ENCODE data around the gene EEF1E1.

EEF1E1 gene

DNA sequence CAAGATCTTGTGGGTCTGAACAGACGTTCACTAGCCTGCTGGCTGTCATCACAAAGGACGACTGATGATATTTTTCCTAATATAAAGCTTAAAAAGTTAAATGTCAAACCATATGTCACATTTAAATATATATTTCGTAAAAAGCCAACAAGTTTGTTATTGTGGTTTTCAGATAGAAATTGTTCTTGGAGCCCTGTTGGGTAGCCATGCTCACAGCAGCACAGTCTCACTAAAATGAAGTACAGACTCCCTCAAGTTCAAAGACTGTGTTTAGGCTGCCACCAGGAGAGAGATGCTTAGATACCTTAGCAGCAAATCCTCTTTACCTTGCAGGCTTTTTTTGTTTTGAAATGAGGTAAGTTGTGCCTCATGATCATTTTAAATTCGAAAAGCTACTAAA lies 17.8 kb downstream of the EEF1E1 start:
- no peaks in the 10 kb centered on the region for H3K27me3 ChIP-seq (ENCODE audit: control insufficient read depth in 3 of 3, insufficient read depth in 3 of 3, low read depth in 1 of 3, low read length in 3 of 3)
- no peak overlapping the region for H3K27ac ChIP-seq (replicated peaks; ENCODE audit: low read length)
- no peak overlapping the region for H4K91ac ChIP-seq (ENCODE audit: low read depth, low read length, poor library complexity)
- H2BK12ac ChIP-seq (ENCODE audit: low read length) = no peak overlapping the region
- no peaks in the 10 kb centered on the region for H3K79me1 ChIP-seq (ENCODE audit: low read depth, low read length)
- WGBS, 2 donors (ENCODE audit: extremely low coverage in 2 of 2, insufficient read length in 2 of 2, insufficient replicate concordance in 1 of 2) = no CpG with 5 or more reads among the region's 4 CpGs
- no peak overlapping the region for H3K23ac ChIP-seq (ENCODE audit: low read depth, low read length, poor library complexity)
- H4K8ac ChIP-seq (ENCODE audit: low read depth, low read length) = no peak overlapping the region
- no peak overlapping the region for H3K4me3 ChIP-seq (ENCODE audit: low read length in 2 of 2)
- peaks cover 5 to 16% of the 10 kb centered on the region in 2 donors for H3K9me3 ChIP-seq (replicated peaks in 1 of 2; ENCODE audit: control insufficient read depth in 2 of 2, insufficient read depth in 1 of 2, low read depth in 1 of 2, low read length in 2 of 2)
- H3K14ac ChIP-seq (ENCODE audit: low read length) = no peak overlapping the region
- peaks cover 18 to 93% of the 10 kb centered on the region in 2 donors for H3K36me3 ChIP-seq (replicated peaks in 1 of 2; ENCODE audit: control insufficient read depth in 2 of 2, insufficient read depth in 2 of 2, low read length in 2 of 2)
- H3K9ac ChIP-seq (ENCODE audit: low read depth, low read length, poor library complexity) = no peak overlapping the region
- H2AFZ ChIP-seq (ENCODE audit: low read length) = no peak overlapping the region
- H2BK15ac ChIP-seq (ENCODE audit: low read length) = no peak overlapping the region
- H3K4me2 ChIP-seq (ENCODE audit: insufficient read depth, low read length, poor library complexity, severe bottlenecking) = no peak overlapping the region
- H3K4ac ChIP-seq (ENCODE audit: low read length) = no peak overlapping the region
- no peak overlapping the region for H2AK5ac ChIP-seq (ENCODE audit: low read depth, low read length)
- no peak for DNase-seq (ENCODE audit: low spot score)
- H3K18ac ChIP-seq (ENCODE audit: low read length) = no peak overlapping the region
- H2BK5ac ChIP-seq (ENCODE audit: low read length) = no peak overlapping the region
- no peaks in the 10 kb centered on the region for H3K4me1 ChIP-seq (ENCODE audit: control insufficient read depth in 2 of 2, insufficient read depth in 1 of 2, low read depth in 1 of 2, low read length in 2 of 2)
- H2BK120ac ChIP-seq (ENCODE audit: low read depth, low read length) = no peak overlapping the region

DNA sequence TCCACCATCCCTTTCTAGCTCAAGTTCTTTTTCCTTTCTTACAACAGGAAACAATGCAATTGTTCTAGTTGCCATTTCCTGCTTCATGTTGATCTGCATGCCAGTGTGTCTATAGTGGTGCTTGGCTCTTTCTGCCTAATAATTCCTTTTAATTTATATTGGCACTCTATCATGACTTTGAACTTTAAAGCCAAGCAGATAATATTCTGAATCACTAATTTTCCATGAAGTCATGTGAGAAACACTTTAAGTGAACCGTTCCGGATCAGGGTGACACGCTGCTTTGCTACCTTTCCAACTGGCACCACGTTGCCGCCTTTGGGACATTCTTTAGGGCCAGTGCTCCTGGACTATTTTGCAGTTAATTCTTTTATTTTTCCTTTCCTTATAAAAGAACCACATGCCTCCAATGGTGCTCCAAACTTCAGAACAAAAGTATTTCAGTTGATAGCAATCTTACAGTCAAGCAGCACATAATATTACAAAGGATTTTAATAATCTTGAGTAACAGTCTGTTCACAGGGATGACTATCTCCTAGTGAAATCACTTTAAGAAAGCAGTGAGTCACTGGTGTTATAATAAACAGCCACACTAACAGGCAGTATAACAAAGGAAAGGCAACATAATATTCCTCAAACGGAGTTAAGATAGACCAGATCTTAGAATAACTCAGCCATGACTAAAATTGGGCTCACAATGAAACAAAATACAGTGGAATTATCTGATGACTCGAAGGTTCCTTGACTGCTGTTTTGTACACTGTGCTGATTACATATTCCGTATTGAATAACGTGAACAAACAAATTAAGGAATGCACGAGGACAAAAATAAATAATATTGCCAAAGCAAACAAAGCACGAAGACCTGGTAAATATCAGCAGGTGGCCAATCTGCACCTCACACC lies 19.1 kb downstream of the EEF1E1 start:
- Histone ChIP-seq H3K27ac (replicated peaks; ENCODE audit: low read length) (no peak overlapping the region), H3K4me3 (ENCODE audit: low read length in 2 of 2) (no peak overlapping the region), H3K14ac (ENCODE audit: low read length) (no peak overlapping the region), H3K4ac (ENCODE audit: low read length) (no peak overlapping the region), H3K79me1 (ENCODE audit: low read depth, low read length) (no peaks in the 10 kb centered on the region), H3K36me3 (replicated peaks in 1 of 2; ENCODE audit: control insufficient read depth in 2 of 2, insufficient read depth in 2 of 2, low read length in 2 of 2) (peaks cover 10 to 92% of the 10 kb centered on the region in 2 donors), H2BK15ac (ENCODE audit: low read length) (no peak overlapping the region), H2BK12ac (ENCODE audit: low read length) (no peak overlapping the region), H2AK5ac (ENCODE audit: low read depth, low read length) (no peak overlapping the region), H3K9me3 (replicated peaks in 1 of 2; ENCODE audit: control insufficient read depth in 2 of 2, insufficient read depth in 1 of 2, low read depth in 1 of 2, low read length in 2 of 2) (peaks cover 0 to 3% of the 10 kb centered on the region in 2 donors), H2BK5ac (ENCODE audit: low read length) (no peak overlapping the region), H3K4me2 (ENCODE audit: insufficient read depth, low read length, poor library complexity, severe bottlenecking) (no peak overlapping the region), H4K8ac (ENCODE audit: low read depth, low read length) (no peak overlapping the region), H3K9ac (ENCODE audit: low read depth, low read length, poor library complexity) (no peak overlapping the region), H3K18ac (ENCODE audit: low read length) (no peak overlapping the region), H4K91ac (ENCODE audit: low read depth, low read length, poor library complexity) (no peak overlapping the region), H3K23ac (ENCODE audit: low read depth, low read length, poor library complexity) (no peak overlapping the region), H2BK120ac (ENCODE audit: low read depth, low read length) (no peak overlapping the region), H3K4me1 (ENCODE audit: control insufficient read depth in 2 of 2, insufficient read depth in 1 of 2, low read depth in 1 of 2, low read length in 2 of 2) (no peaks in the 10 kb centered on the region), H2AFZ (ENCODE audit: low read length) (no peak overlapping the region), H3K27me3 (ENCODE audit: control insufficient read depth in 3 of 3, insufficient read depth in 3 of 3, low read depth in 1 of 3, low read length in 3 of 3) (no peaks in the 10 kb centered on the region)
- no CpG with 5 or more reads among the region's 11 CpGs for WGBS, 2 donors (ENCODE audit: extremely low coverage in 2 of 2, insufficient read length in 2 of 2, insufficient replicate concordance in 1 of 2)
- DNase-seq (ENCODE audit: low spot score) = no peak

DNA sequence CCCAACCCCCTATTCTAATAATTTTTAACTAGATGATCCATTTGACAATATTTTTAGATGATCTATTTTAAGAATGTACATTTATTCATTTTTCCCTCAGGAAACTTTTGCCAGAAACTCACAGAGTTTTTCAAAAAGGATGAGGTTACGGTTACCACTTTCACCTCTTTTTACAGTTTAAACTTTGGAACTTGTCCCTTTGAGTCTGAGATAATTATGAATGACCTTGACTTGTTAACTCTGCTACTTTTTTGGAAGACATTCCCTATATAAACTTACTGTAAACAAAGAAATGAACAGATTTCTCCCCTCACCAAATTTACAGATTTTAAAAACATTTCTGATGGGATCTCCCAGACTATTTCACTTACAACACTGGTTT lies 19.8 kb downstream of the EEF1E1 start:
- Histone ChIP-seq H3K27ac (replicated peaks; ENCODE audit: low read length) (no peak overlapping the region), H3K4me1 (ENCODE audit: control insufficient read depth in 2 of 2, insufficient read depth in 1 of 2, low read depth in 1 of 2, low read length in 2 of 2) (no peaks in the 10 kb centered on the region), H2BK5ac (ENCODE audit: low read length) (no peak overlapping the region), H2BK120ac (ENCODE audit: low read depth, low read length) (no peak overlapping the region), H2AK5ac (ENCODE audit: low read depth, low read length) (no peak overlapping the region), H3K14ac (ENCODE audit: low read length) (no peak overlapping the region), H3K23ac (ENCODE audit: low read depth, low read length, poor library complexity) (no peak overlapping the region), H3K18ac (ENCODE audit: low read length) (no peak overlapping the region), H3K27me3 (ENCODE audit: control insufficient read depth in 3 of 3, insufficient read depth in 3 of 3, low read depth in 1 of 3, low read length in 3 of 3) (no peaks in the 10 kb centered on the region), H3K4ac (ENCODE audit: low read length) (no peak overlapping the region), H4K91ac (ENCODE audit: low read depth, low read length, poor library complexity) (no peak overlapping the region), H2BK12ac (ENCODE audit: low read length) (no peak overlapping the region), H3K9ac (ENCODE audit: low read depth, low read length, poor library complexity) (no peak overlapping the region), H3K36me3 (replicated peaks in 1 of 2; ENCODE audit: control insufficient read depth in 2 of 2, insufficient read depth in 2 of 2, low read length in 2 of 2) (peaks cover 5 to 86% of the 10 kb centered on the region in 2 donors), H3K9me3 (replicated peaks in 1 of 2; ENCODE audit: control insufficient read depth in 2 of 2, insufficient read depth in 1 of 2, low read depth in 1 of 2, low read length in 2 of 2) (no peaks in the 10 kb centered on the region), H3K79me1 (ENCODE audit: low read depth, low read length) (no peaks in the 10 kb centered on the region), H3K4me2 (ENCODE audit: insufficient read depth, low read length, poor library complexity, severe bottlenecking) (no peak overlapping the region), H4K8ac (ENCODE audit: low read depth, low read length) (no peak overlapping the region), H3K4me3 (ENCODE audit: low read length in 2 of 2) (no peak overlapping the region), H2AFZ (ENCODE audit: low read length) (no peak overlapping the region), H2BK15ac (ENCODE audit: low read length) (no peak overlapping the region)
- no CpG with 5 or more reads among the region's 1 CpG for WGBS, 2 donors (ENCODE audit: extremely low coverage in 2 of 2, insufficient read length in 2 of 2, insufficient replicate concordance in 1 of 2)
- no peak for DNase-seq (ENCODE audit: low spot score)

DNA sequence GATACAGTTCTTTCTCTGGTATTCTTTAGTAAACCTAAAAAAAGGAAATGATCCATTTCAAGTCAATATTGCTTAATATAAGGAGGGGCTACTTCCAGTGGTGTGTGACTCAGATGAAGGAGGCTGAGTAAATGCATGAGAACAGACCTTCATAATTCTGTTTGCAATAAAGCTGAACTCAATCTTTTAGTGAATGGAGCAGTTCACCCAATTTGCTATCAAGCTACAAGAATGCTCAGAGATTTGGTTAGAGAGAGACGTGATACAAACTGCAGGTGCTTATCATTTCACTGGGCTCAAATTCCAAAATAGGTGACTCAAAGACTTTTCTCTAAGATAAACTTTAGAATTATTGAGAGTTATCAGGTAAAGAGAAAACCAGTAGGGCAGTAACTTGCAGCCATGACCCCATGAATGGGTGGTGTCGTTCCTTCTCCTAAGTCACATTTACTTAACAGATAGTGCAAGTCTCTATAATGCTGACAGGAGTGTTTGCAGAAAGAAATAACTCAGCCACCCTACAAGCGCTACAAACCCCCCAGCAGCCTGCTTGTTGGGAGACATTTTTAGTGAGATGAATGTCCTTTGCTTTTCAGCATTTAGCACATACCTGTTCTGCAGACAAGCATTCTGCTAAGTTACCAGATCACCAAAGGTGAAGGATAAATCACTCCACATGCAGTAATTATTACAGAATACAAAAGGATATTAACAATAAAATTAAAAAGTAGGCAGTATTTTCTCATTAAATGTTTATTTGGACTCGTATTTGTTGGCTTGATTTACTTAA lies 21.8 kb downstream of the EEF1E1 start:
- Histone ChIP-seq H3K9ac (ENCODE audit: low read depth, low read length, poor library complexity) (no peak overlapping the region), H2BK12ac (ENCODE audit: low read length) (no peak overlapping the region), H3K4ac (ENCODE audit: low read length) (no peak overlapping the region), H3K4me1 (ENCODE audit: control insufficient read depth in 2 of 2, insufficient read depth in 1 of 2, low read depth in 1 of 2, low read length in 2 of 2) (no peaks in the 10 kb centered on the region), H3K27me3 (ENCODE audit: control insufficient read depth in 3 of 3, insufficient read depth in 3 of 3, low read depth in 1 of 3, low read length in 3 of 3) (no peaks in the 10 kb centered on the region), H3K18ac (ENCODE audit: low read length) (no peak overlapping the region), H3K9me3 (replicated peaks in 1 of 2; ENCODE audit: control insufficient read depth in 2 of 2, insufficient read depth in 1 of 2, low read depth in 1 of 2, low read length in 2 of 2) (peaks cover 0 to 5% of the 10 kb centered on the region in 2 donors), H3K79me1 (ENCODE audit: low read depth, low read length) (no peaks in the 10 kb centered on the region), H4K91ac (ENCODE audit: low read depth, low read length, poor library complexity) (no peak overlapping the region), H4K8ac (ENCODE audit: low read depth, low read length) (no peak overlapping the region), H3K14ac (ENCODE audit: low read length) (no peak overlapping the region), H3K4me3 (ENCODE audit: low read length in 2 of 2) (no peak overlapping the region), H3K4me2 (ENCODE audit: insufficient read depth, low read length, poor library complexity, severe bottlenecking) (no peak overlapping the region), H2BK15ac (ENCODE audit: low read length) (no peak overlapping the region), H2AK5ac (ENCODE audit: low read depth, low read length) (no peak overlapping the region), H2AFZ (ENCODE audit: low read length) (no peak overlapping the region), H3K23ac (ENCODE audit: low read depth, low read length, poor library complexity) (no peak overlapping the region), H2BK5ac (ENCODE audit: low read length) (no peak overlapping the region), H2BK120ac (ENCODE audit: low read depth, low read length) (no peak overlapping the region), H3K36me3 (replicated peaks in 1 of 2; ENCODE audit: control insufficient read depth in 2 of 2, insufficient read depth in 2 of 2, low read length in 2 of 2) (peaks cover 2 to 68% of the 10 kb centered on the region in 2 donors), H3K27ac (replicated peaks; ENCODE audit: low read length) (no peak overlapping the region)
- no CpG with 5 or more reads among the region's 4 CpGs for WGBS, 2 donors (ENCODE audit: extremely low coverage in 2 of 2, insufficient read length in 2 of 2, insufficient replicate concordance in 1 of 2)
- DNase-seq (ENCODE audit: low spot score) = no peak

Data from neuronal stem cell (in vitro differentiated cells).